Right lobe of liver (tissue), 6 donors: ENCODE data around the gene TBC1D19. TPM values are rescaled to one million over a fixed set of nuclear protein-coding genes. Genes with fewer than 3 reads are reported as not detected.

Experiments
- ATAC-seq, 4 donors: fragments of 200-7000 bp; cut with Tn5 transposase; one replicate each; pipeline ENCODE4 v1.9.1; 2020; ENCODE audit warnings: mild to moderate bottlenecking in 4 of 4, moderate library complexity in 4 of 4
- DNase-seq, 3 donors: peaks; one replicate each; pipeline ENCODE4 v3.0.0-alpha.2; 2020
- H3K27ac ChIP-seq, 3 donors: fragments of 200-600 bp; one replicate each; pipeline ENCODE4 v1.8.0; 2022
- H3K27me3 ChIP-seq, 2 donors: fragments of 200-600 bp; one replicate each; pipeline ENCODE4 v1.8.0; 2022
- H3K36me3 ChIP-seq, 4 donors: fragments of 200-600 bp; sonication (generic) in 1 of 4; one replicate each; pipeline versions ENCODE4 v1.5.1 to v1.8.0; 2017 to 2022; ENCODE audit warnings: control low read depth in 1 of 4
- H3K4me1 ChIP-seq, 4 donors: fragments of 200-600 bp; sonication (generic) in 1 of 4; one replicate each; pipeline versions ENCODE4 v1.5.1 to v1.8.0; 2017 to 2022; ENCODE audit warnings: control low read depth in 1 of 4
- H3K4me3 ChIP-seq, 3 donors: fragments of 200-600 bp; one replicate each; pipeline ENCODE4 v1.8.0; 2022
- H3K9me3 ChIP-seq, 4 donors: fragments of 200-600 bp; sonication (generic) in 1 of 4; one replicate each; pipeline versions ENCODE4 v1.5.1 to v1.8.0; 2017 to 2022; ENCODE audit warnings: control low read depth in 1 of 4
- POLR2A ChIP-seq: fragments of 450-650 bp; IDR thresholded peaks from one replicate; pipeline ENCODE4 v1.6.1; 2017; ENCODE audit warnings: antibody characterized with exemption, mild to moderate bottlenecking
- WGBS: methylation state at CpG from one replicate; pipeline ENCODE4 v1.1.6; 2018; ENCODE audit warnings: low coverage, low lambda C conversion rate; ENCODE audit not compliant: insufficient coverage; ENCODE audit errors: missing lambda C conversion rate; 5-methylcytosine and 5-hydroxymethylcytosine counted together
- intact Hi-C, 2 donors: fragments of 100-400 bp; cut with DNase I; formaldehyde crosslinking; loops; one replicate each; pipeline versions ENCODE4 v1.11.2 to v1.14.1; 2022
- total RNA-seq, 6 experiments: library from RNA; depleted of rRNA in 2 of 6; stranded (reverse); fragments of >200 nt in 2 of 6; fragmentation: NEBNext Ultra II Directional in 3 of 6; extraction: Animal tissue kit (Norgen Biotek cat#: 25700) in 3 of 6; gene quantifications; one replicate each; pipeline versions ENCODE4 v1.1.0 to v1.2.4, GENCODE V29; 2016 to 2023
- TF ChIP-seq, protein P1 (sequence below), 4 donors: fragments of 200-600 bp in 3 of 4; fragments of 450-650 bp in 1 of 4; IDR thresholded peaks; one replicate each; pipeline versions ENCODE4 v1.5.1 to v1.8.0; 2016 to 2022; ENCODE audit warnings: antibody characterized with exemption in 4 of 4, mild to moderate bottlenecking in 2 of 4
- donor health status: DM: no; HTN: yes; CAD: no.
- donor health status: DM: no; HTN: no; CAD: no.
- donor health status: DM: no; HTN: no; CAD: no.
- donor health status: DM: no; HTN: yes; CAD: no.
- donor health status: DM: no; HTN: yes; CAD: no.

TBC1D19 gene
- total RNA-seq, 6 experiments from 2014 or later, result 1.8 to 5.3 (median 2.4) TPM

DNA sequence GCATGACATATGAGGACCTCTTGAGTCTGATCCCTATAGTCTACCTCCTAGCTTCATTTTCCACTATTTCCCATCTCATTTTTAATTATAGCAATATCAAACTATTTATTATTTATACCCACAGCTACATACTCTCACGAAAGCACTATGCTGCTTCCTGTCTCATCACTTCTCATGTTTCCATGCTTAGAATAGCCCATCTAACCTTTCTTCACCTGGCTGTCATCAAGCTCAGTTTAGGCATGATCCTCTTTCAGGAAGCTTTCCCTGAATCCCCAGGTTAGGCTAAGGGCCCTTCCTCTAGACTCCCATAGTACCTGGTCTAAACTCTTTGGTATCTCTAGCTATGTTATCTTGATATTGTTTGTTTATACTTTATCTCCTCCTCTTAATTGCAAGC, 137.8 kb downstream of the TBC1D19 start:
- H3K27ac ChIP-seq, result no peak overlapping the region
- no peak overlapping the region for H3K4me3 ChIP-seq
- WGBS, result 92% methylated on average over 1 of the region's 1 CpG
- no peak for ATAC-seq
- no peaks in the 10 kb centered on the region for H3K9me3 ChIP-seq
- no peak for DNase-seq
- H3K36me3 ChIP-seq, result no peaks in the 10 kb centered on the region
- TF ChIP-seq, protein P1, sequence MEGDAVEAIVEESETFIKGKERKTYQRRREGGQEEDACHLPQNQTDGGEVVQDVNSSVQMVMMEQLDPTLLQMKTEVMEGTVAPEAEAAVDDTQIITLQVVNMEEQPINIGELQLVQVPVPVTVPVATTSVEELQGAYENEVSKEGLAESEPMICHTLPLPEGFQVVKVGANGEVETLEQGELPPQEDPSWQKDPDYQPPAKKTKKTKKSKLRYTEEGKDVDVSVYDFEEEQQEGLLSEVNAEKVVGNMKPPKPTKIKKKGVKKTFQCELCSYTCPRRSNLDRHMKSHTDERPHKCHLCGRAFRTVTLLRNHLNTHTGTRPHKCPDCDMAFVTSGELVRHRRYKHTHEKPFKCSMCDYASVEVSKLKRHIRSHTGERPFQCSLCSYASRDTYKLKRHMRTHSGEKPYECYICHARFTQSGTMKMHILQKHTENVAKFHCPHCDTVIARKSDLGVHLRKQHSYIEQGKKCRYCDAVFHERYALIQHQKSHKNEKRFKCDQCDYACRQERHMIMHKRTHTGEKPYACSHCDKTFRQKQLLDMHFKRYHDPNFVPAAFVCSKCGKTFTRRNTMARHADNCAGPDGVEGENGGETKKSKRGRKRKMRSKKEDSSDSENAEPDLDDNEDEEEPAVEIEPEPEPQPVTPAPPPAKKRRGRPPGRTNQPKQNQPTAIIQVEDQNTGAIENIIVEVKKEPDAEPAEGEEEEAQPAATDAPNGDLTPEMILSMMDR (IDR thresholded peaks at IDR 0.05), result no peak
- no peak for TF ChIP-seq POLR2A
- intact Hi-C loops, result no loop called here
- H3K4me1 ChIP-seq, result no peaks in the 10 kb centered on the region
- H3K27me3 ChIP-seq, result no peaks in the 10 kb centered on the region

- Histone ChIP-seq H3K27me3 (no peaks in the 10 kb centered on the region), H3K9me3 (no peaks in the 10 kb centered on the region), H3K27ac (no peak overlapping the region), H3K4me1 (no peaks in the 10 kb centered on the region), H3K4me3 (no peak overlapping the region), H3K36me3 (no peaks in the 10 kb centered on the region)
- no peak for DNase-seq
- no peak for TF ChIP-seq POLR2A
- TF ChIP-seq, protein P1 (IDR thresholded peaks at IDR 0.05), result no peak
- 86% methylated on average over 1 of the region's 1 CpG for WGBS
- ATAC-seq, result no peak
- intact Hi-C loops, result no loop called here
These were observed 139.3 kb downstream of the TBC1D19 start for GRCh38 chr4:26723216-26723615.

- TF ChIP-seq, protein P1 (IDR thresholded peaks at IDR 0.05), result no peak
- no peak for TF ChIP-seq POLR2A
- Histone ChIP-seq H3K4me1 (no peaks in the 10 kb centered on the region), H3K27ac (no peak overlapping the region), H3K4me3 (no peak overlapping the region), H3K9me3 (no peaks in the 10 kb centered on the region), H3K36me3 (no peaks in the 10 kb centered on the region), H3K27me3 (no peaks in the 10 kb centered on the region)
- intact Hi-C loops, result no loop called here
- DNase-seq (no peak), ATAC-seq (no peak)
These were observed 140.7 kb downstream of the TBC1D19 start for GRCh38 chr4:26724534-26724933.

- no peaks in the 10 kb centered on the region for H3K9me3 ChIP-seq
- DNase-seq (no peak), ATAC-seq (no peak)
- no peaks in the 10 kb centered on the region for H3K36me3 ChIP-seq
- H3K4me3 ChIP-seq, result no peak overlapping the region
- intact Hi-C loops, result no loop called here
- H3K27ac ChIP-seq, result no peak overlapping the region
- WGBS, result 87% methylated on average over 6 of the region's 6 CpGs
- no peaks in the 10 kb centered on the region for H3K27me3 ChIP-seq
- TF ChIP-seq POLR2A, result no peak
- TF ChIP-seq, protein P1 (IDR thresholded peaks at IDR 0.05), result no peak
- no peaks in the 10 kb centered on the region for H3K4me1 ChIP-seq
These were observed 142.9 kb downstream of the TBC1D19 start for GRCh38 chr4:26726655-26727387.

DNA sequence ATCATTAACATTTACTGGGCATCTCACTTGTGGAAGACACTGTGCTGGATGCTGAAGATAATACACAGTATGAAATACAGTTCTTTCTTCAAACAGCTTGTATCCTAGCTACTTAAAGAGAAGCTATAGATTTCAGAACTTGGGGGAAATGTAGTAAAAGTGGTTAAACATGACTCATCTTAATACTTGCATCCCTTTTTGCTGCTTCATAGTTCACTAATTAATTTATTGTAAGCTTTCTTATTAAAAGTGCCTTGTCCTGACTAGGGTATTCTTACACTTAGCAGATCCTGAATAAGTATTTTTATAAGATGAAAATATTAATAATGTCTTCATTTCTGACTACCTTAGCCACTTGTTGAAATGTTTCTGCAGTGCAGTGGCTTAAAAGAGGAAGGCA, 144.0 kb downstream of the TBC1D19 start:
- no peaks in the 10 kb centered on the region for H3K27me3 ChIP-seq
- H3K36me3 ChIP-seq, result no peaks in the 10 kb centered on the region
- intact Hi-C loops, result no loop called here
- H3K27ac ChIP-seq, result no peak overlapping the region
- TF ChIP-seq, protein P1 (IDR thresholded peaks at IDR 0.05), result no peak
- TF ChIP-seq POLR2A, result no peak
- H3K9me3 ChIP-seq, result no peaks in the 10 kb centered on the region
- DNase-seq, result no peak
- H3K4me3 ChIP-seq, result no peak overlapping the region
- H3K4me1 ChIP-seq, result no peaks in the 10 kb centered on the region
- ATAC-seq, result no peak
